Lower lobe of right lung (tissue), 2 donors: ENCODE results near the gene SEL1L2. TPM values are rescaled to one million over a fixed set of nuclear protein-coding genes. Genes with fewer than 3 reads are reported as not detected.

Source experiments
- ATAC-seq, 2 donors: fragments of 200-7000 bp; cut with Tn5 transposase; one replicate each; pipeline ENCODE4 v1.9.1; 2020 to 2022; ENCODE audit warnings: mild to moderate bottlenecking in 2 of 2, moderate library complexity in 2 of 2
- DNase-seq: peaks from one replicate; pipeline ENCODE4 v3.0.0-alpha.2; 2020
- H3K27ac ChIP-seq: fragments of 200-600 bp; one replicate; pipeline ENCODE4 v1.8.0; 2022
- H3K27me3 ChIP-seq: fragments of 200-600 bp; one replicate; pipeline ENCODE4 v1.8.0; 2022; ENCODE audit warnings: low read depth
- H3K36me3 ChIP-seq: fragments of 200-600 bp; one replicate; pipeline ENCODE4 v1.8.0; 2022; ENCODE audit warnings: mild to moderate bottlenecking
- H3K4me1 ChIP-seq: fragments of 200-600 bp; one replicate; pipeline ENCODE4 v1.8.0; 2022
- H3K4me3 ChIP-seq: fragments of 200-600 bp; one replicate; pipeline ENCODE4 v1.8.0; 2022; ENCODE audit warnings: mild to moderate bottlenecking
- H3K9me3 ChIP-seq: fragments of 200-600 bp; one replicate; pipeline ENCODE4 v1.8.0; 2022
- intact Hi-C: fragments of 100-400 bp; cut with DNase I; formaldehyde crosslinking; loops from one replicate; pipeline ENCODE4 v1.11.0; 2022
- total RNA-seq: library from RNA; stranded (reverse); fragmentation: NEBNext Ultra II Directional; extraction: Animal tissue kit (Norgen Biotek cat#: 25700); gene quantifications from one replicate; pipeline ENCODE4 v1.2.1, GENCODE V29; 2021
- TF ChIP-seq, protein P1 (sequence below): fragments of 200-600 bp; IDR thresholded peaks from one replicate; pipeline ENCODE4 v1.8.0; 2022; ENCODE audit warnings: antibody characterized with exemption, mild to moderate bottlenecking
- donor health status: DM: no; HTN: yes; CAD: no; lungs with severe emphysema.

The SEL1L2 gene
- total RNA-seq, 1 donor from 2014 or later, result not detected

DNA sequence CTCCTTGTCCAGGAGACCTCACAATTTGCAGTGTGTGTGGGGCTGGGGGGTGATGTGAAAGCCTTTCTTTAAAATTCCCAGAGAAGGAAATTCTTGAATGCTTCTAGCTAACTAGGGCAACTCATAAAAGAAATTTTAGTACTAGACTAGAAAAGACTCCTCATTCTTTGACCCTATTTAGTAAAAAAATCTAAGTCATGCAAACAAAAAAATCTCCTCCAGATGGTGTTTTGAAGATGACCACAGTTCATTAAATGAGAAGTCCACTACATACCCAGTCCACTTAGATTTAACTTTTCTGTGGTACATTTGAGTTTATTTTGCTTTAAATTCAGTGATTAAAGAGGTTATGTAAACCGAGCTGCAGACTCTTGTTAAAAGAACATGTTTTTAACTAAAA lies 138.1 kb downstream of the SEL1L2 start:
- no peaks in the 10 kb centered on the region for H3K4me1 ChIP-seq
- no peaks in the 10 kb centered on the region for H3K27me3 ChIP-seq
- ATAC-seq (no peak), DNase-seq (no peak)
- no peaks in the 10 kb centered on the region for H3K36me3 ChIP-seq
- TF ChIP-seq, protein P1, sequence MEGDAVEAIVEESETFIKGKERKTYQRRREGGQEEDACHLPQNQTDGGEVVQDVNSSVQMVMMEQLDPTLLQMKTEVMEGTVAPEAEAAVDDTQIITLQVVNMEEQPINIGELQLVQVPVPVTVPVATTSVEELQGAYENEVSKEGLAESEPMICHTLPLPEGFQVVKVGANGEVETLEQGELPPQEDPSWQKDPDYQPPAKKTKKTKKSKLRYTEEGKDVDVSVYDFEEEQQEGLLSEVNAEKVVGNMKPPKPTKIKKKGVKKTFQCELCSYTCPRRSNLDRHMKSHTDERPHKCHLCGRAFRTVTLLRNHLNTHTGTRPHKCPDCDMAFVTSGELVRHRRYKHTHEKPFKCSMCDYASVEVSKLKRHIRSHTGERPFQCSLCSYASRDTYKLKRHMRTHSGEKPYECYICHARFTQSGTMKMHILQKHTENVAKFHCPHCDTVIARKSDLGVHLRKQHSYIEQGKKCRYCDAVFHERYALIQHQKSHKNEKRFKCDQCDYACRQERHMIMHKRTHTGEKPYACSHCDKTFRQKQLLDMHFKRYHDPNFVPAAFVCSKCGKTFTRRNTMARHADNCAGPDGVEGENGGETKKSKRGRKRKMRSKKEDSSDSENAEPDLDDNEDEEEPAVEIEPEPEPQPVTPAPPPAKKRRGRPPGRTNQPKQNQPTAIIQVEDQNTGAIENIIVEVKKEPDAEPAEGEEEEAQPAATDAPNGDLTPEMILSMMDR, result no peak
- H3K4me3 ChIP-seq, result no peak overlapping the region
- no peaks in the 10 kb centered on the region for H3K9me3 ChIP-seq
- intact Hi-C loops, result no loop called here
- no peak overlapping the region for H3K27ac ChIP-seq

DNA sequence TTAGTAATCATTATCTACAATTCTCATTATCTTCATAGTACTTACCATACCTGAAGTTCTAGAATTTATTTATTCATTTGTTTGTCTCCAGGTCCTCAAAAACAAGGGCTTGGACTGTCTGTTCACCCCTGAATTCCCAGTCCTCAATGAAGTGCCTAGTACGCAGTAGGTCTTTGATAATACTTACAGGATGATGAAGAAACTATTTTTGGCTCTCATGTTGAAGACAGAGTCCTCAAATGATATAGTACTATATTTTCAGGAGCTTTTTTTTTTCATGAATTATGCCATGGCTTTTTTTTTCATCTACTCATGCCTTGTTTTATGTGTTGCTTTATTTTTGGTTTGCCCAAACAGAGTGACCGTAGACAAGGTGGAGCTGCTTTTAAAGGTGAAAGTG lies 139.1 kb downstream of the SEL1L2 start:
- Histone ChIP-seq H3K27me3 (no peaks in the 10 kb centered on the region), H3K36me3 (no peaks in the 10 kb centered on the region), H3K4me3 (no peak overlapping the region), H3K27ac (no peak overlapping the region), H3K4me1 (no peaks in the 10 kb centered on the region), H3K9me3 (no peaks in the 10 kb centered on the region)
- intact Hi-C loops, result no loop called here
- DNase-seq (no peak), ATAC-seq (no peak)
- TF ChIP-seq, protein P1, result no peak

DNA sequence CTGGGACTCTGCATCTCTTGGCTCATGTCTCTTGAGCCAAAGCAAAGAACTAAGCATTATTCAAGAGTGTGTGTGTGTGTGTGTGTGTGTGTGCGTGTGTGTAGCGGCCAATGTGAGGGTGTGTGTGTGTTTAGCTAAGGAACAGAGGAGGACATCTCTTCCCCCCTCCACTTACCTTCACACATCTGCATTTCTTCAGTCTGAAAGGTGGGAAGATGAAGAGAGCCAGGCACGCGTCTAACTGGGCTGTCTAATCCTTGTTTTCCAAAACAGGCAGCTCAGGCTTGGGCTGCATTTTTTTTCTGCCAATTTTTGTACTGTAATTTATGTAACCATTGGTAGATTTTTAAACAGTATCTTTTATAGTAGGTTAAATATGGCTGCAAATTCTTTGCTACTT lies 146.1 kb downstream of the SEL1L2 start:
- Histone ChIP-seq H3K4me3 (no peak overlapping the region), H3K9me3 (no peaks in the 10 kb centered on the region), H3K36me3 (no peaks in the 10 kb centered on the region), H3K27me3 (no peaks in the 10 kb centered on the region), H3K27ac (no peak overlapping the region), H3K4me1 (no peaks in the 10 kb centered on the region)
- TF ChIP-seq, protein P1, result no peak
- ATAC-seq (no peak), DNase-seq (no peak)
- intact Hi-C loops, result no loop called here

DNA sequence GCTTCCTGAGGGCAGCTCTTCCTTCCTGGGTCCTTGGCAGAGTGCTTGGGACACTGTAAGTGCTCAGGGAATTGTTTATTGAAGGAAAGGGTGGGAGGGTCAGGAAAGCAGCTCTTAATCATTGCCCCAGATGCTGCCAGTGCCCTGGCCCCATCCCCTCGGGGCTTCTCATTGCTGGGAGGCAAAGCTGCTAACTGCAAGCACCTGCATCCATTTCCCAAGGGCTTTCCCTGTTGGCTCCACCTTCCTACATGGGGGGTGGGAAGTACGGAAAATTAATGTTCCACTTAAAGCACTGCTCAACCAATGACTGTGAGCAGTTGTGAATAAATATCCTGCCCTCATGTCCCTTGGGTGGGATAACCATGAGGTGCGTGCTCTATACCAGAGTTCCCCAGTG lies 149.2 kb downstream of the SEL1L2 start:
- Histone ChIP-seq H3K27ac (no peak overlapping the region), H3K4me1 (no peaks in the 10 kb centered on the region), H3K36me3 (no peaks in the 10 kb centered on the region), H3K9me3 (no peaks in the 10 kb centered on the region), H3K27me3 (no peaks in the 10 kb centered on the region), H3K4me3 (no peak overlapping the region)
- ATAC-seq (no peak), DNase-seq (no peak)
- TF ChIP-seq, protein P1, result no peak
- intact Hi-C loops, result no loop called here

DNA sequence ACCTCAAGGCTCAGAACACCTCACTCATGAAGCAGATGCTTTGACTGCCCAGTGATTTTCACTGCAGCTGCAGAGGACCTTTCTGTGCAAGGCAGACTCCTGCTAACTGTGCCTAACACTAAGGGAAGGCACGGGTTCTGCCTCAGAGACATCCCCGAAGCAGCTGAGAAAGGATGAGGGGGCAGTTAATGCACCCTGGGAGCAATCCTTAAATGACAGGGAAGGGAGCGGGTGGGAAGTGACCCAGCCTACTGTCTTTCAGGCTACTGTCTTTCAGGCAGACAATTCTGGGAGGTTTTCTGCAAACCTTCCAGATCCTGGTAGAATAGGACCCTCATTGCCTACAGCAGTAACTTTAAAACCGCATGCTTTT lies 150.3 kb downstream of the SEL1L2 start:
- no peak overlapping the region for H3K4me3 ChIP-seq
- H3K36me3 ChIP-seq, result no peaks in the 10 kb centered on the region
- H3K27me3 ChIP-seq, result no peaks in the 10 kb centered on the region
- H3K4me1 ChIP-seq, result no peaks in the 10 kb centered on the region
- DNase-seq (no peak), ATAC-seq (no peak)
- H3K27ac ChIP-seq, result no peak overlapping the region
- TF ChIP-seq, protein P1, result no peak
- H3K9me3 ChIP-seq, result no peaks in the 10 kb centered on the region
- intact Hi-C loops, result no loop called here

DNA sequence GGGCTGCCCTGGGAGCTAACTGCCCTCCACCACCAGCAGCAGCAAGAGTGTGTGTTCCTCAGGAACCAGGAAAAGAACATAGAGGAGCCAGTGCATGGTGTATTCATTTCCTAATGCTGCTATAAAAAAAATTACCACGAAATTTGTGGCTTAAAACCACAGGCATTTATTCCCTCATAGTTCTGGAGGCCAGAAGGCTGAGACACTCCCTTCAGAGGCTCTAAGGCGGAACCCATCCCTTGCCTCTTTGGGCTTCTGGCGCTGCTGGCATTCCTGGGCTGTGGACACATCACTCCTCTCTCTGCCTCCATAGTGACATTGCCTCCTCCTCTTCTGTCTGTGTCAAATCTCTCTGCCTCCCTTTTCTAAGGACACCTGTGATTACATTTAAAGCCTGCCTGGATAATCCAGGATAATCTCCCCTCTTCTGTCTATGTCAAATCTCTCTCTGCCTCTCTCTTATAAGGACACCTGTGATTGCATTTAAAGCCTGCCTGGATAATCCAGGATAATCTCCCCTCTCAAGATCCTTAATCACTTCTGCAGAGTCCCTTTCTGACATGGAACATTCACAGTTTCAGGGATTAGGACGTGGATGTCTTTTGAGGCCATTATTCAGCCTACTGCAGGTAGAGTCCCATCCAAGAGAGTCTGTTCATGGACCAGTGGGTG lies 150.9 kb downstream of the SEL1L2 start:
- Histone ChIP-seq H3K27ac (no peak overlapping the region), H3K4me1 (no peaks in the 10 kb centered on the region), H3K27me3 (no peaks in the 10 kb centered on the region), H3K9me3 (no peaks in the 10 kb centered on the region), H3K36me3 (no peaks in the 10 kb centered on the region), H3K4me3 (no peak overlapping the region)
- TF ChIP-seq, protein P1, result no peak
- no peak for DNase-seq
- no peak for ATAC-seq
- intact Hi-C loops, result no loop called here
